ENCODE results near the gene GLDC. TPM values are rescaled to one million over a fixed set of nuclear protein-coding genes. Genes with fewer than 3 reads are reported as not detected.

GLDC gene
- total RNA-seq, 4 donors from 2014 or later: not detected

DNA sequence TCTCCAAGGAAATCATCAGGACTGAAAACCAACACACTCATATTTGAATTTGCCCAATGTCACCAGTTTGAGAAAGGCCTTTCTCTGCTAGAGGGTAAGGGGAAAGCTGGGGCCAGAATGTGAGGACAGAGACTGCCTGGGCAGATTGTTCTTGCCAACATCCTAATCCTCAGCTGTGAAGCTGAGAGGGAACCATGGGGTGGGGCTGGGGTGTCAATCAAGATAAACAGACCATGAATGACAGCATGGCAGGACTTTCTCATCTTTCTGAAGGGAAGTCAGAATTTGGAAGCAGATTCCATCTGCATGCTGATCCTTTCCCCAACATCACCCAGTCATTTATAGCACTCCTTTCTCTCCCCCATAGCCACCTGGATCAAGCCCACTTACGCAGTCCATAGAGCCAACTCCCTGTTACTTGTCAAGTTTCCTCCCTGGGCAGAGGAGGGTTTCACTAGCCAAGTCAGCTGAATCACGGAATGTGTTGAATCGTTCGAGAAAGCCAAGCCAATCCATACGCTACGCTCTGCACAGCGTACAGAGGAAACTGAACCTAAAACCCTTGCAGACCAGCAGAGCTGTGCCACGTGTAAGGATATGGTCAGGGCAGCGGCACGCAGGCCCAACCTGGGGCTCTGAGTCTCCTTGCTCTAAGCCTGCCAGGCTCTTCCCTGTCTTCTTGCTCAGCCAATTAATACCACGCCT is 14.9 kb downstream of the GLDC start:
- TF ChIP-seq, protein P1, sequence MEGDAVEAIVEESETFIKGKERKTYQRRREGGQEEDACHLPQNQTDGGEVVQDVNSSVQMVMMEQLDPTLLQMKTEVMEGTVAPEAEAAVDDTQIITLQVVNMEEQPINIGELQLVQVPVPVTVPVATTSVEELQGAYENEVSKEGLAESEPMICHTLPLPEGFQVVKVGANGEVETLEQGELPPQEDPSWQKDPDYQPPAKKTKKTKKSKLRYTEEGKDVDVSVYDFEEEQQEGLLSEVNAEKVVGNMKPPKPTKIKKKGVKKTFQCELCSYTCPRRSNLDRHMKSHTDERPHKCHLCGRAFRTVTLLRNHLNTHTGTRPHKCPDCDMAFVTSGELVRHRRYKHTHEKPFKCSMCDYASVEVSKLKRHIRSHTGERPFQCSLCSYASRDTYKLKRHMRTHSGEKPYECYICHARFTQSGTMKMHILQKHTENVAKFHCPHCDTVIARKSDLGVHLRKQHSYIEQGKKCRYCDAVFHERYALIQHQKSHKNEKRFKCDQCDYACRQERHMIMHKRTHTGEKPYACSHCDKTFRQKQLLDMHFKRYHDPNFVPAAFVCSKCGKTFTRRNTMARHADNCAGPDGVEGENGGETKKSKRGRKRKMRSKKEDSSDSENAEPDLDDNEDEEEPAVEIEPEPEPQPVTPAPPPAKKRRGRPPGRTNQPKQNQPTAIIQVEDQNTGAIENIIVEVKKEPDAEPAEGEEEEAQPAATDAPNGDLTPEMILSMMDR (IDR thresholded peaks at IDR 0.05; ENCODE audit: low read depth): no peak

DNA sequence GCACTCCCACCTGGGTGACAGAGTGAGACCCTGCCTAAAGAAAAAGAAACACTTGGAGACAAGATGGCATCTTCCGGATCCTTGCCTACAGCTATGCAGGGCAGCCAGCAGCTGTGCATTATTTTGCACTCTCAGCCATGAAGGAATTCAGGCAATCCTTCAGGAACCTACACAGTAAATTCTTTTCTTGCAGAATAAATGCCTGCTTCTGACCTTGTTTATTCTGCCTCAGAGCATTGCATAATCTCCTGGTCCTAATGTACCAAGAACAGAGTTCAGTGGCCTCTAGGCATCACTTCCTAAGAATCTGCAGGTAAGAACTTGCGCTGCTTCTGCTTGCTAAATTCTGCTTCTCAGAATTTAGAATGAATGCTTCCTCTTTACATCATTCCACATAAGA is 16.8 kb downstream of the GLDC start:
- TF ChIP-seq, protein P1 (IDR thresholded peaks at IDR 0.05; ENCODE audit: low read depth): no peak

DNA sequence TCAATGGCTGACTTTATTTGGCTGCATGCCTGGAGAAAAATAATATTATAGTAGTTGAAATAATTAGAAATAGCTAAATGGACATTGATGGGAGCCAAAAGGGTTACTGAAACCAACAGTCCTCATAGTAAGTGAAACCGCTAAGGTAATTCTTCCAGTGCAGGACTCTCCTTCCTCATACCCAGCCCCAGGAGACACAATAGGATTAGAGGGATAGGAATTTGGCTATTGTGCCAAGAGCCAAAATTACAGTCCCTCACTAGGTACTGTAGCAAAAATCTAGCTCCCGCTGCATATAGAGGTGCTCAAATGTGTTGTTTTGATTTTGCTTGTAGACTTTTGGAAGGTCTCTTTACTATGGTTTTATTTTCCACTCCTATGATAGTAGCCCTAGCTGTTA is 20.2 kb downstream of the GLDC start:
- TF ChIP-seq, protein P1 (IDR thresholded peaks at IDR 0.05; ENCODE audit: low read depth): no peak

DNA sequence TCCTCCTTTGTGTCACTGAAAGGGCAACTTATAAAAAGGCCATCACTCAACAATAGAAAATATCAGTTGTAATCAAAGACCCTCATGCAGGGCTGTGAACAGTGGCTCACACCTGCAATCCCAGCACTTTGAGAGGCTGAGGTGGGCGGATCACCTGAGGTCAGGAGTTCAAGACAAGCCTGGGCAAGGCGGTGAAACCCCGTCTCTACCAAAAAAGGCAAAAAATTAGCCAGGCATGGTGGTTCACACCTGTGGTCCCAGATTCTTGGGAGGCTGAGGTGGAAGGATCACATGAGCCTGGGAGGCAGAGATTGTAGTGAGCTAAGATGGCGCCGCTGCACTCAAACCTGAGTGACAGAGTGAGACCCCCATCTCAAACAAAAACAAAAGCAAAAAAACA is 24.7 kb downstream of the GLDC start:
- TF ChIP-seq, protein P1 (IDR thresholded peaks at IDR 0.05; ENCODE audit: low read depth): no peak

DNA sequence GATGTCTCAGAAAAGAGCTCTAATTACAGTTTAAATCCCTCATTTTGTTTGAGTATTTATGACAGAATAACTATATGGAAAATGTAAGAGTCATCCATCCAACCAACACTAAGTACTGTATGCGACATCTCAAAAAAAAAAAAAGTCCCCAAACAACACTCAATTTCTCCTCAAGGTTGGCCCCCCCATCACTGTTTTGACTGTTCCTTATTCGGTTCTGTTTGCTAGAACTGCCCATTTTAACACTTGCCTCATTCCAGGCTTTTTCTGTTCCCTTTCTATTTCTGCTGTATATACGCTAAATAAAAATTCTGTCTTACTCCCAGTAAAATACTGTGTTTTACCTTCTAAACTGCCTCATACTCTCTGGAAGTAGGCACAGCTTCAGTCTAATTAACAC is 25.2 kb downstream of the GLDC start:
- TF ChIP-seq, protein P1 (IDR thresholded peaks at IDR 0.05; ENCODE audit: low read depth): no peak

DNA sequence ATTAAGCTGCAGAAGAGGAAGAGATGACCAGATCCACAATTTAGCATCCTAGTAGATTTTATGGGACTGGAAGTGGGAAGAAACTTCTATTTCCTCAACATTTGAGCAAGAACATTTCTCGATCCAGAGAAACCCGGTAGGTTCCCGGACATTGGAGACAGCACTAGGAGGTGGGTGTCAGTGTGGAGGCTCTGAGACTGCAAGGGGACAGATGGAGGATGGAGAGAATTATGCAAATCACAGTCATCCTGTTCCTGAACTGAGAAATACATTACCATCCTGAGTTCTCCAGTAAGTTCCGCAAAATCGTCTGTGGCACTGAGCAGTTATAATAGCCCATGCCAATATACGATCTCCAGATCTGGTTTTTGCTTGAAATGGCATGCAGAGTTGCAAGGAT is 25.6 kb downstream of the GLDC start:
- TF ChIP-seq, protein P1 (IDR thresholded peaks at IDR 0.05; ENCODE audit: low read depth): no peak

DNA sequence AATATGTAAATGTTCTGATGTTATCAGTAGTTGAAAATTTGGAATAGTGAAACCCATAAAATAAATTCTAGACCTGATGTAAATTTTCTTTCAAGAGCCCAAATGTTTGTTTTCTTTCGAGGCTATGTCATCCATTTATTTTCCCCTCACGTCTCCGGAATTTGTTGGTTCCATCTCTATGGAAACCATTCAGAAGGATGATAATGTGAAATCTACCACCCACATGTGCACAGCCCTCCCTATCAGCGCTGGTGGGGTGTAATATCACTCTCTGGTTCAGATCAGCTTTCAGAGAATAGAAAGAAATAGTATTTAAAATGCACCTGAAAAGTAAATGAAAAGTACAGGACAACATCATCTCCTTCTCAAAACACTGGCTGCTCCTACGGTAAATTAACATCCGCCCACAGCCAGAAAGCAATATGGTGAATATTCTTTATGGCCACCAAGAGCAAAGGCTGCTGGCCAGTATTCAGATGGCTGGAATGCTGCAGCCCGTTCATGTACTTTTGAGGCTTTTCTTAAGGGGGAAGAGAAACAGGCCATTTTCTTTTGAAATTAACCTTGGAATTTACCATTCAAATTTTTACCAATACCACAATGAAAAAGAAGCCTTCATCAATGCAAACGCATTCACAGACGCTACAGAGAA is 28.5 kb downstream of the GLDC start:
- TF ChIP-seq, protein P1 (IDR thresholded peaks at IDR 0.05; ENCODE audit: low read depth): no peak

All from subcutaneous adipose tissue (tissue), 4 donors.